Skin epidermis (tissue), 12 donors: ENCODE measurements around the gene EVA1C.
A peak's percentile ranks its signal among the peaks of the same experiment; 100 is the strongest.
"Not testable (repeated sequence)": the region's sequence is repeated elsewhere in the genome, so short reads cannot be mapped to it uniquely, and the experiment has no call there.

Experiments used
- H3K27ac ChIP-seq, 21 experiments: fragments of 200-600 bp; sonication (generic) in 11 of 21; one replicate each; pipeline ENCODE4 v1.5.0; 2020; ENCODE audit warnings: mild to moderate bottlenecking in 3 of 21, inconsistent platforms in 2 of 21, moderate library complexity in 2 of 21
- H3K4me3 ChIP-seq, 7 experiments: fragments of 200-600 bp; sonication (generic) in 2 of 7; one replicate each; pipeline ENCODE4 v1.5.0; 2020; ENCODE audit warnings: inconsistent platforms in 2 of 7, mild to moderate bottlenecking in 2 of 7, moderate library complexity in 1 of 7

The EVA1C gene

DNA sequence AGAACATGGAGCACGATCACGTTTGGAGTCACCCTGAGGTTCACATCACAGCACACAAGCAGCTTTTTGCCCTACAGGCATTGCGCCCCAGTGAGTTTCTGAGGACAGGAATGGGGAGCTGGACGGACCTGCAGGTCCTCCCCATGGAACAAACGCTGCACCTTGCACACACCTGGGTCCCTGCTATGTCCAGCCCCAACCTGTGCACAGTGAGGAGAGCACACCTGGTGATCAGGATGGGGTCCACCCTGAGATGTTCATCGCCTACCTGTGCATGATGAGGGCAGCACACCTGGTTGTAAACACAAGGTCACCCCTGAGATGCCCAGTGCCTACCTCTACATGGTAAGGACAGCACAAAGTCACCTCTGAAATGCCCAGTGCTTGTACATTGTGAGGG, 126.9 kb downstream of the EVA1C start:
- Histone ChIP-seq H3K4me3 (no peak overlapping the region), H3K27ac (no peak overlapping the region)

GRCh38 chr21:32543056-32543455, 130.6 kb downstream of the EVA1C start:
- H3K4me3 ChIP-seq, H3K27ac ChIP-seq: not testable (repeated sequence)

GRCh38 chr21:32543975-32544374, 131.5 kb downstream of the EVA1C start:
- H3K4me3 ChIP-seq, result no peak overlapping the region
- H3K27ac ChIP-seq, result no peak overlapping the region

GRCh38 chr21:32544697-32545096, 132.2 kb downstream of the EVA1C start:
- no peak overlapping the region for H3K4me3 ChIP-seq
- no peak overlapping the region for H3K27ac ChIP-seq

DNA sequence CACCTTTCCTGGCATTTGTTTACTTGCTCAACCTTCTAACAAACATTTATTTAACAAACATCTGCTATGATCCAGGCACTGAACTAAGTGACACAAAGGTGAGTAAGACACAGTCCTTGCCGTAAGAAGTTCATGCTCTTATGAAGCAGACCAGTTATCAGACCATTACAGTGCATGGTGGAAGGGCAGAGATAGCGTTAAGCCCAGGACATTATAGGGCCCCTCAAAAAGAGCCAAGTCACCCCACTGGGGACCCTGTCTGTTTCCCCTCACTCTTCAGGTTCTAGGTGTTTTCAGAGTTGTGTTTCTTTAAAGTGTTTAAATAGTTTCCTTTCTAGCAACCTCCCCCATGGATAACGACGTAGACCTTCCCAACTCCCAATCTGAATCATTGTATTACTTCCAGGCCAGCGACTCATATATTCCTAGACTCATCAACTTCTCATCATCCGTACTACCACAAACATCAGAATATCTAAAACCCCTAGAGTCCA, 133.5 kb downstream of the EVA1C start:
- Histone ChIP-seq H3K27ac (no peak overlapping the region), H3K4me3 (no peak overlapping the region)

DNA sequence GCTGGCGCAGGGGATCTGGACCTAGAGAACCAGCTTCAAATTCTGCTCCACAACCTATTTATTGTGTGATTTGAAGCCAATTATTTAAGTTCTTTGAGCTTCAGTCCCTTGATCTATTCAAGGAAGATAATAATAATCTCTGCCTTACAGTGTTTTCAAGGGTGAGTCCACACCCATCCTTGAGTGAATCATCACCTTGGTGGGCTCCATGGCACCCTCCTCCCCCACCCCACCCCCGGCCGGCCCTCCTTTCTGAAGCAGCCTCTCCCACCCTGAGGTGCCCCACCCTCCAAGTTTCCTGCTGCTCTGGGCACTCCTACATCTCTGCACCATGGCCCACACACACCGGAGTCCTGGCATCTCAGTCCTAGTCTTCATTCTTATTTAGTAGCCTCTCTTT, 134.5 kb downstream of the EVA1C start:
- no peak overlapping the region for H3K4me3 ChIP-seq

GRCh38 chr21:32548978-32549377, 136.5 kb downstream of the EVA1C start:
- no peak overlapping the region for H3K27ac ChIP-seq
- H3K4me3 ChIP-seq, result no peak overlapping the region

More for the DNA sequence above, 134.5 kb downstream of the EVA1C start:
- H3K27ac ChIP-seq, result no peak overlapping the region

- Histone ChIP-seq H3K4me3 (no peak overlapping the region), H3K27ac (no peak overlapping the region)
These were observed 136.9 kb downstream of the EVA1C start for GRCh38 chr21:32549440-32549839.

DNA sequence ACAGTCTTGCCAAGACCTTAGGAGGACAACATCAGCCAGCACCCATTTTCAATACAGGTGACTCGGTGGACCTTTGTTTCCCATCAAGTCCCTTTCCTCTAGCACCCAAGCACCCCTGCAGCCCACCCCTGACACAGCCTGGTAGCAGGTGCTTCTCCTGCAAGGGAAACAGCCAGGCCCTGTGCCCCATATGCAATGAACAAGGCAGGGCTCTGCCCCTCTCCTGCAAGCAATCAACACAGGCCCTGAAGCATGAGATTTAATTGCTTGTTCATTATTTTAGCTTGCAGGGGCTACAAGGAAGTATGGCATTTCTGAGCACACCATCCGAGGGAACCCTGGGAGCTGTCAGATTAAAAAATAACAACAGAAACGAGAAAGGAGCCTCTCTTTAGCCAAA, 137.4 kb downstream of the EVA1C start:
- Histone ChIP-seq H3K27ac (no peak overlapping the region), H3K4me3 (no peak overlapping the region)

- no peak overlapping the region for H3K4me3 ChIP-seq
- H3K27ac ChIP-seq, result no peak overlapping the region
These were observed 142.5 kb downstream of the EVA1C start for GRCh38 chr21:32554832-32555638.

DNA sequence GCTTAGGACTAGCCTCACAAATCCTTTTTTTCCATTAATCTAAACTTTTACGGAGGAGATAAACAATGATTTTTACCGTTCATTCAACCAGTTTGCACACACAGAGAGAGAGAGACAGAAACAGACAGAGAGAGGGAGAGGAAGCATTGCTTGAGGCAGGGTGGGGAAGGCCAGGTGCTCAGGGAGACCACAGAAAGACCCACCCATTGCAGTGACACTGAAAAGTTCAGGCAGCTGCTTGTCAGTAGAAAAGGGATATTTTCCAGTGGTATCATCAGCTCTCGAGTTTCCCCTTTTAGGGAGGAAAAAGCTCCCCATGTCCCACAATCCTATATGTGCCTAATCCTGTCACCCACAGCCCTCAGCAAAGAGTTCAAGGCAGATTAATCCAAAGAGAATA, 145.6 kb downstream of the EVA1C start:
- no peak overlapping the region for H3K4me3 ChIP-seq
- no peak overlapping the region for H3K27ac ChIP-seq

DNA sequence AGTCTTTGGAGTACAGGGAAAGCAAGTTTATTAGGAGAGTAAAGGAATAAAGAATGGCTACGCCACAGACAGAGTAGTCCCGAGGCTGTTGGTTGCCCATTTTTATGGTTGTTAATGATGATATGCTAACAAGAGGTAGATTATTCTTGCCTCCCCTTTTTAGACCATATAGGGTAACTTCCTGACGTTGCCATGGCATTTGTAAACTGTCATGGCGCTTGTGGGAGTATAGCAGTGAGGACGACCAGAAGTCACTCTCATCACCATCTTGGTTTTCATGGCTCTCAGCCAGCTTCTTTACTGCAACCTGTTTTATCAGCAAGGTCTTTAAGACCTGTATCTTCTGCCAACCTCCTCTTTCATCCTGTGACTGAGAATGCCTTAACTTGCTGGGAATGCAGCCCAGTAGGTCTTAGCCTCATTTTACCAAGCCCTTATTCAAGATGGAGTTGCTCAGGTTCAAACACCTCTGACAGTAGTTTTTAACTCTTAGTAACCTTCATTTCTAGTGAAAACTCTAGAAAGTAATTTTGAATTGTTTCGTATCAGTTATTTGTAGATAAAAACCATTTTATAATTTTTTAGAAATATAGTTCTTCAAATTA, 146.6 kb downstream of the EVA1C start:
- no peak overlapping the region for H3K4me3 ChIP-seq
- H3K27ac ChIP-seq, result no peak overlapping the region

- H3K27ac ChIP-seq, result no peak overlapping the region
- H3K4me3 ChIP-seq, result no peak overlapping the region
These were observed 148.4 kb downstream of the EVA1C start for GRCh38 chr21:32560896-32561295.

DNA sequence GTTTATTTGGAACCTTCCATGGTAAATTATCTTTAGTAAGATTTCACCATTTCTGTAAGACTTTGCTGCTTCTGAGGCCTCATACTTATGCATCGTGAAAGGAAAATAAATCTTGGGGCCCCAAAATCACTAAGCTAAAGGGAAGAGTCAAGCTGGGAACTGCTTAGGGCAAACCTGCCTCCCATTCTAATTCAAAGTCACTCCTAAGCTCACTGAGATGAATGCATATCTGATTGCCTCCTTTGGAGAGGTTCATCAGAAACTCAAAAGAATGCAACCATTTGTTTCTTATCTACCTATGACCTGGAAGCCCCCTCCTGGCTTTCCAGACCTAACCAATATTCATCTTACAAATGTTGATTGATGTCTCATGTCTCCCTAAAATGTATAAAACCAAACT, 149.0 kb downstream of the EVA1C start:
- not testable (repeated sequence) for H3K27ac ChIP-seq

GRCh38 chr21:32562426-32562825, 149.9 kb downstream of the EVA1C start:
- H3K4me3 ChIP-seq, result no peak overlapping the region
- H3K27ac ChIP-seq, result peak overlapping the region in 1 of 21 experiments; percentile 1

More for the DNA sequence above, 149.0 kb downstream of the EVA1C start:
- H3K4me3 ChIP-seq, result not testable (repeated sequence)

DNA sequence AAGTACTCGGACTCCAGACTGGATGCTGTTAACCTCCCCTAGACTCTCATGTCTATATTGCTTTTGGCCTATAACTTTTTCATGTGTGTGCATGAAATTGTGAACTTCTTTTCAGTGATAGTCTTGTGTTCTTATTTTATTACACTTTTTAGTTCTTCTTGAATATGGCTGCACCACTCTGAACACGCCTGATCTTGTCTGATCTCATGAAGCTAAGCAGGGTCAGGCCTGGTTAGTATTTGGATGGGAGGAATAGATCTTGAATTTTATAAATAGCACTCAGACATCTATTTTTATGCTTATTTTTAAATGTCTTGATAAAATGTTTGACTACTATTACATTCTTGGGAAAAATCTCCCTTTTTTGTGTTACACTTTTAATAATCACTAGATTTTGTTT, 150.4 kb downstream of the EVA1C start:
- no peak overlapping the region for H3K4me3 ChIP-seq
- no peak overlapping the region for H3K27ac ChIP-seq
